HL-60 (cell line): ENCODE data around the gene ALG8.
"Not testable (repeated sequence)": the region's sequence is repeated elsewhere in the genome, so short reads cannot be mapped to it uniquely, and the experiment has no call there.

Source experiments
- DNase-seq, 2 experiments: peaks; one replicate each; pipeline ENCODE4 v3.0.0-alpha.2; 2010 to 2020; ENCODE audit warnings: low read depth in 1 of 2, low spot score in 1 of 2
- H3K27ac ChIP-seq: fragments of 250-450 bp; sonication (Bioruptor Pico); replicated peaks from 2 replicates; pipeline ENCODE4 v1.5.1; 2020; ENCODE audit warnings: mild to moderate bottlenecking, moderate library complexity
- H3K27me3 ChIP-seq: fragments of 250-450 bp; sonication (Bioruptor Pico); 2 replicates; pipeline ENCODE4 v1.5.1; 2021; ENCODE audit warnings: mild to moderate bottlenecking, moderate library complexity; ENCODE audit not compliant: insufficient read depth, poor library complexity, severe bottlenecking
- H3K4me3 ChIP-seq: replicated peaks from 2 replicates; pipeline ENCODE4 v1.5.1; 2011; ENCODE audit warnings: mild to moderate bottlenecking, control low read depth, low read length; ENCODE audit not compliant: insufficient read depth
- GABPA ChIP-seq: IDR thresholded peaks from 2 replicates; pipeline ENCODE4 v1.6.1; 2012; ENCODE audit warnings: low read depth
- POLR2AphosphoS5 ChIP-seq: IDR thresholded peaks from 2 replicates; pipeline ENCODE4 v1.6.1; 2012; ENCODE audit warnings: low read depth
- SPI1 ChIP-seq: IDR thresholded peaks from 2 replicates; pipeline ENCODE4 v1.6.1; 2012; ENCODE audit warnings: low read depth, mild to moderate bottlenecking, borderline replicate concordance
- TF ChIP-seq, protein P1 (sequence below): IDR thresholded peaks from 2 replicates; pipeline ENCODE4 v1.6.1; 2012; ENCODE audit warnings: low read depth; ENCODE audit not compliant: insufficient replicate concordance
- TF ChIP-seq, protein P2 (sequence below): IDR thresholded peaks from one replicate; pipeline ENCODE4 v1.5.1; 2011; ENCODE audit warnings: low read length, control low read depth, inconsistent platforms; ENCODE audit not compliant: insufficient read depth

ALG8 gene

DNA sequence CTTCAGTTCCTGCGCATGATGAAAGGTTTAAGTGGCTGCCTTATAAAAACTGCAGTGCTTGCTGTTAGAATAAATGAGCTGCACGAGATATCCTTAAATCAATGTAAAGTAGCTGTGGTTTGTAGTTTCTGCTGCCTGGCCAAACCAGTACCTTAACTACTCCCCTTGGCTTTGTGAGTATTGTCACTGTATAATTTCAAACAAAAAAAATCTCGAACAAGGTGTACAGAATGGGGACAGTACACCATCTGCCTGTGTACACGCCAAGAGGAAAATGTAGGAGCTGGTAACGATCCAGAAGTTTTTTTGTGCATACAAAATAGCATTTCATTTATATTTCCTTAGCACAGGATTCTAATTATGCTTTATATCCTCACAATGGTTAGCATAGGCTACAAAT, 39.2 kb downstream of the ALG8 start:
- no peak for TF ChIP-seq GABPA
- no peak overlapping the region for H3K4me3 ChIP-seq
- DNase-seq: no peak
- no peak overlapping the region for H3K27ac ChIP-seq
- no peaks in the 10 kb centered on the region for H3K27me3 ChIP-seq

DNA sequence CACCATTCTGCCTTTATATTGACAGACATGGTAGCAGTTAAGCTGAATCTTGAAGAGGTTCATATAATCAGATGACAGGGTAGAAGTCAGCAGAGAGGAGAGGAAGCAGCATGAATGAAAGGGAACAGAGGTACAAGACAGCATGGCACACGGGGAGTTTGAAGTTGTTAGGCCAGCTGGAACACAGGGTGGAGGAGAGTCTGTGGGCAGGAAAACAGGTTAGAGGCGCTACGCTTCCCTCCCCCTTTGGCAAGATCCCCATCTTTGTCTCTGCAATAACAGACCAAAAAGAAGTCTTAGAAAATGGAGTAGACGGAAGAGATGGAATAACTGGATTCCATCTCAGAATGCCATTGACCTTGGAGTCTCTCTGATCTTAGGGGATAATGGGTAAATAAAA, 39.8 kb downstream of the ALG8 start:
- Histone ChIP-seq H3K27me3 (no peaks in the 10 kb centered on the region), H3K27ac (no peak overlapping the region), H3K4me3 (no peak overlapping the region)
- TF ChIP-seq GABPA (no peak), SPI1 (no peak), POLR2AphosphoS5 (no peak)
- TF ChIP-seq, protein P1, sequence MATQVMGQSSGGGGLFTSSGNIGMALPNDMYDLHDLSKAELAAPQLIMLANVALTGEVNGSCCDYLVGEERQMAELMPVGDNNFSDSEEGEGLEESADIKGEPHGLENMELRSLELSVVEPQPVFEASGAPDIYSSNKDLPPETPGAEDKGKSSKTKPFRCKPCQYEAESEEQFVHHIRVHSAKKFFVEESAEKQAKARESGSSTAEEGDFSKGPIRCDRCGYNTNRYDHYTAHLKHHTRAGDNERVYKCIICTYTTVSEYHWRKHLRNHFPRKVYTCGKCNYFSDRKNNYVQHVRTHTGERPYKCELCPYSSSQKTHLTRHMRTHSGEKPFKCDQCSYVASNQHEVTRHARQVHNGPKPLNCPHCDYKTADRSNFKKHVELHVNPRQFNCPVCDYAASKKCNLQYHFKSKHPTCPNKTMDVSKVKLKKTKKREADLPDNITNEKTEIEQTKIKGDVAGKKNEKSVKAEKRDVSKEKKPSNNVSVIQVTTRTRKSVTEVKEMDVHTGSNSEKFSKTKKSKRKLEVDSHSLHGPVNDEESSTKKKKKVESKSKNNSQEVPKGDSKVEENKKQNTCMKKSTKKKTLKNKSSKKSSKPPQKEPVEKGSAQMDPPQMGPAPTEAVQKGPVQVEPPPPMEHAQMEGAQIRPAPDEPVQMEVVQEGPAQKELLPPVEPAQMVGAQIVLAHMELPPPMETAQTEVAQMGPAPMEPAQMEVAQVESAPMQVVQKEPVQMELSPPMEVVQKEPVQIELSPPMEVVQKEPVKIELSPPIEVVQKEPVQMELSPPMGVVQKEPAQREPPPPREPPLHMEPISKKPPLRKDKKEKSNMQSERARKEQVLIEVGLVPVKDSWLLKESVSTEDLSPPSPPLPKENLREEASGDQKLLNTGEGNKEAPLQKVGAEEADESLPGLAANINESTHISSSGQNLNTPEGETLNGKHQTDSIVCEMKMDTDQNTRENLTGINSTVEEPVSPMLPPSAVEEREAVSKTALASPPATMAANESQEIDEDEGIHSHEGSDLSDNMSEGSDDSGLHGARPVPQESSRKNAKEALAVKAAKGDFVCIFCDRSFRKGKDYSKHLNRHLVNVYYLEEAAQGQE: no peak
- TF ChIP-seq, protein P2, sequence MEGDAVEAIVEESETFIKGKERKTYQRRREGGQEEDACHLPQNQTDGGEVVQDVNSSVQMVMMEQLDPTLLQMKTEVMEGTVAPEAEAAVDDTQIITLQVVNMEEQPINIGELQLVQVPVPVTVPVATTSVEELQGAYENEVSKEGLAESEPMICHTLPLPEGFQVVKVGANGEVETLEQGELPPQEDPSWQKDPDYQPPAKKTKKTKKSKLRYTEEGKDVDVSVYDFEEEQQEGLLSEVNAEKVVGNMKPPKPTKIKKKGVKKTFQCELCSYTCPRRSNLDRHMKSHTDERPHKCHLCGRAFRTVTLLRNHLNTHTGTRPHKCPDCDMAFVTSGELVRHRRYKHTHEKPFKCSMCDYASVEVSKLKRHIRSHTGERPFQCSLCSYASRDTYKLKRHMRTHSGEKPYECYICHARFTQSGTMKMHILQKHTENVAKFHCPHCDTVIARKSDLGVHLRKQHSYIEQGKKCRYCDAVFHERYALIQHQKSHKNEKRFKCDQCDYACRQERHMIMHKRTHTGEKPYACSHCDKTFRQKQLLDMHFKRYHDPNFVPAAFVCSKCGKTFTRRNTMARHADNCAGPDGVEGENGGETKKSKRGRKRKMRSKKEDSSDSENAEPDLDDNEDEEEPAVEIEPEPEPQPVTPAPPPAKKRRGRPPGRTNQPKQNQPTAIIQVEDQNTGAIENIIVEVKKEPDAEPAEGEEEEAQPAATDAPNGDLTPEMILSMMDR: no peak
- no peak for DNase-seq

GRCh38 chr11:78097666-78098385, 41.6 kb downstream of the ALG8 start:
- Histone ChIP-seq H3K4me3 (no peak overlapping the region), H3K27me3 (no peaks in the 10 kb centered on the region), H3K27ac (no peak overlapping the region)
- no peak for DNase-seq
- no peak for TF ChIP-seq GABPA

DNA sequence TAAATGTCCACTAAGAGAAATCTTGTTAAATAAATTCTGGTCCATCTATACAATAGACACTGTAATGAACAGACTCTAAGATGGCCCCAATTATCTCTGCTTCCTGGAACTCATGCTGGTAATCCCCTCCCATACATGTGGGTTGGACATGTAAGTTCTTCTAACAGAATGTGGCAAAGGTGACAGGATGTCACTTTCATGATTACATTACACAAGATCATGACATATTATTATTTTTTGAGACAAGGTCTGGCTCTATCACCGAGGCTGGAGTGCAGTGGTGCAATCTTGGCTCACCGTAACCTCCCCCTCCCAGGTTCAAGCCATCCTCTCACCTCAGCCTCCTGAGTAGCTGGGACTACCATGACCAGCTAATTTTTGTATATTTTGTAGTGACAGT, 45.2 kb downstream of the ALG8 start:
- no peaks in the 10 kb centered on the region for H3K27me3 ChIP-seq
- H3K4me3 ChIP-seq: no peak overlapping the region
- DNase-seq: no peak
- TF ChIP-seq, protein P2: no peak
- TF ChIP-seq, protein P1: no peak
- no peak for TF ChIP-seq GABPA
- TF ChIP-seq POLR2AphosphoS5: no peak
- TF ChIP-seq SPI1: no peak
- H3K27ac ChIP-seq: no peak overlapping the region

- H3K27ac ChIP-seq, H3K27me3 ChIP-seq, H3K4me3 ChIP-seq, DNase-seq: not testable (repeated sequence)
Observed at GRCh38 chr11:78086521-78087074, 52.8 kb downstream of the ALG8 start.
